H1 (cell line): ENCODE data around the gene UVSSA.

Source experiments
- ATF3 ChIP-seq: IDR thresholded peaks from 2 replicates; pipeline ENCODE4 v1.6.1; 2011; ENCODE audit warnings: low read depth, mild to moderate bottlenecking, low read length; ENCODE audit not compliant: insufficient read depth
- JUND ChIP-seq: IDR thresholded peaks from 2 replicates; pipeline ENCODE4 v1.6.1; 2011; ENCODE audit warnings: mild to moderate bottlenecking, improper control_type of control experiment, low read length
- KDM1A ChIP-seq: fragments of 200-600, 300-600 bp; sonication (generic); IDR thresholded peaks from 2 replicates; pipeline ENCODE4 v1.7.1; 2016; ENCODE audit warnings: mild to moderate bottlenecking, low read length, borderline replicate concordance
- POLR2A ChIP-seq, 2 experiments: IDR thresholded peaks; 1 replicate in 1 of 2; 2 replicates in 1 of 2; pipeline ENCODE4 v1.6.1; 2011; ENCODE audit warnings: low read depth in 2 of 2, low read length in 2 of 2, mild to moderate bottlenecking in 2 of 2; ENCODE audit errors: control extremely low read depth in 1 of 2
- SIN3A ChIP-seq, 2 experiments: IDR thresholded peaks in 1 of 2; conservative IDR thresholded peaks in 1 of 2; 2 replicates each; pipeline ENCODE4 v1.6.1; 2011 to 2012; ENCODE audit warnings: low read length in 2 of 2, improper control_type of control experiment in 1 of 2, low read depth in 1 of 2, mild to moderate bottlenecking in 1 of 2
- SP2 ChIP-seq: IDR thresholded peaks from 2 replicates; pipeline ENCODE4 v1.6.1; 2012; ENCODE audit warnings: mild to moderate bottlenecking, low read length, inconsistent platforms
- SRF ChIP-seq: IDR thresholded peaks from 2 replicates; pipeline ENCODE4 v1.6.1; 2011; ENCODE audit warnings: mild to moderate bottlenecking, low read depth, low read length, moderate library complexity
- TF ChIP-seq, protein P1 (sequence below), 3 experiments: IDR thresholded peaks; 1 replicate in 2 of 3; 2 replicates in 1 of 3; pipeline versions ENCODE4 v1.5.1 to v1.6.1; 2011; ENCODE audit warnings: low read length in 3 of 3, mild to moderate bottlenecking in 3 of 3, inconsistent platforms in 2 of 3, low read depth in 1 of 3, moderate library complexity in 1 of 3; ENCODE audit not compliant: insufficient read depth in 1 of 3; ENCODE audit errors: control extremely low read depth in 1 of 3

- TF ChIP-seq, protein P1, sequence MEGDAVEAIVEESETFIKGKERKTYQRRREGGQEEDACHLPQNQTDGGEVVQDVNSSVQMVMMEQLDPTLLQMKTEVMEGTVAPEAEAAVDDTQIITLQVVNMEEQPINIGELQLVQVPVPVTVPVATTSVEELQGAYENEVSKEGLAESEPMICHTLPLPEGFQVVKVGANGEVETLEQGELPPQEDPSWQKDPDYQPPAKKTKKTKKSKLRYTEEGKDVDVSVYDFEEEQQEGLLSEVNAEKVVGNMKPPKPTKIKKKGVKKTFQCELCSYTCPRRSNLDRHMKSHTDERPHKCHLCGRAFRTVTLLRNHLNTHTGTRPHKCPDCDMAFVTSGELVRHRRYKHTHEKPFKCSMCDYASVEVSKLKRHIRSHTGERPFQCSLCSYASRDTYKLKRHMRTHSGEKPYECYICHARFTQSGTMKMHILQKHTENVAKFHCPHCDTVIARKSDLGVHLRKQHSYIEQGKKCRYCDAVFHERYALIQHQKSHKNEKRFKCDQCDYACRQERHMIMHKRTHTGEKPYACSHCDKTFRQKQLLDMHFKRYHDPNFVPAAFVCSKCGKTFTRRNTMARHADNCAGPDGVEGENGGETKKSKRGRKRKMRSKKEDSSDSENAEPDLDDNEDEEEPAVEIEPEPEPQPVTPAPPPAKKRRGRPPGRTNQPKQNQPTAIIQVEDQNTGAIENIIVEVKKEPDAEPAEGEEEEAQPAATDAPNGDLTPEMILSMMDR (IDR thresholded peaks at IDR 0.05; ENCODE audit: control extremely low read depth in 1 of 3, insufficient read depth in 1 of 3, low read depth in 1 of 3, low read length in 3 of 3): no peak
- TF ChIP-seq SRF (no peak), SP2 (no peak), SIN3A (conservative IDR thresholded peaks at IDR 0.05 in 1 of 2, IDR thresholded peaks at IDR 0.05 in 1 of 2; ENCODE audit: low read depth in 1 of 2, low read length in 2 of 2) (no peak), ATF3 (no peak), JUND (no peak), POLR2A (IDR thresholded peaks at IDR 0.05; ENCODE audit: control extremely low read depth in 1 of 2, low read depth in 2 of 2, low read length in 2 of 2) (no peak), KDM1A (no peak)
Measured at GRCh38 chr4:1337376-1337831, 9.6 kb upstream of the UVSSA start.
